ENCODE data around the gene MTMR1. TPM values are rescaled to one million over a fixed set of nuclear protein-coding genes. Genes with fewer than 3 reads are reported as not detected.

Gene MTMR1
- total RNA-seq, 2 donors from 2014 or later: 19.0 to 21.3 TPM

DNA sequence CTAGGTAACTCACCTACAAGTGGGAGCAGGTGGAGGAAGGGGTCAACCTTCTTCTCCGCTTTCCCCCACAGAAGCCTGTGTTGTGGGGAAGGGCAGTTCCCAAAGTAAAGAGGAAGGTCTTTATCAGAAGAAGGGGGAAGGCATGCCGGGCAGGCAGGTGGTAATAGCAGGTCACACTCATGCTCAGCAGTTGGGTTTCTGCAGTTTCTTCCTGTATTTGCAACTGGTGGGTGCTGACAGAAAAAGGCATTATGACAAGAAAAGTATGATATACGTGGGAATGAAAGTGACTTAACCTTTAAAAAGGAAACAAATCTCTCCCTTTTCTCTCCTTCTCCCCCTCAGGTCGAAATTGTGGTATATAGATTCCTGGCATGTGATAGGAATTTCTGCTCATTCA is 3.7 kb downstream of the MTMR1 start:
- no peak for DNase-seq
- Histone ChIP-seq H3K4me1 (no peaks in the 10 kb centered on the region), H3K9ac (ENCODE audit: low read depth in 2 of 2, low read length in 2 of 2) (no peak overlapping the region), H3K36me3 (no peaks in the 10 kb centered on the region), H3K27ac (no peak overlapping the region), H3K27me3 (no peaks in the 10 kb centered on the region), H3K4me3 (no peak overlapping the region), H3K9me3 (no peaks in the 10 kb centered on the region)
- TF ChIP-seq, protein P1, sequence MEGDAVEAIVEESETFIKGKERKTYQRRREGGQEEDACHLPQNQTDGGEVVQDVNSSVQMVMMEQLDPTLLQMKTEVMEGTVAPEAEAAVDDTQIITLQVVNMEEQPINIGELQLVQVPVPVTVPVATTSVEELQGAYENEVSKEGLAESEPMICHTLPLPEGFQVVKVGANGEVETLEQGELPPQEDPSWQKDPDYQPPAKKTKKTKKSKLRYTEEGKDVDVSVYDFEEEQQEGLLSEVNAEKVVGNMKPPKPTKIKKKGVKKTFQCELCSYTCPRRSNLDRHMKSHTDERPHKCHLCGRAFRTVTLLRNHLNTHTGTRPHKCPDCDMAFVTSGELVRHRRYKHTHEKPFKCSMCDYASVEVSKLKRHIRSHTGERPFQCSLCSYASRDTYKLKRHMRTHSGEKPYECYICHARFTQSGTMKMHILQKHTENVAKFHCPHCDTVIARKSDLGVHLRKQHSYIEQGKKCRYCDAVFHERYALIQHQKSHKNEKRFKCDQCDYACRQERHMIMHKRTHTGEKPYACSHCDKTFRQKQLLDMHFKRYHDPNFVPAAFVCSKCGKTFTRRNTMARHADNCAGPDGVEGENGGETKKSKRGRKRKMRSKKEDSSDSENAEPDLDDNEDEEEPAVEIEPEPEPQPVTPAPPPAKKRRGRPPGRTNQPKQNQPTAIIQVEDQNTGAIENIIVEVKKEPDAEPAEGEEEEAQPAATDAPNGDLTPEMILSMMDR (IDR thresholded peaks at IDR 0.05): no peak
- intact Hi-C loops (cut with DNase I): no loop called here

GRCh38 chrX:150697641-150698040 is 4.4 kb downstream of the MTMR1 start:
- Histone ChIP-seq H3K27ac (no peak overlapping the region), H3K27me3 (no peaks in the 10 kb centered on the region), H3K9ac (ENCODE audit: low read depth in 2 of 2, low read length in 2 of 2) (no peak overlapping the region), H3K9me3 (no peaks in the 10 kb centered on the region), H3K4me1 (no peaks in the 10 kb centered on the region), H3K36me3 (no peaks in the 10 kb centered on the region), H3K4me3 (no peak overlapping the region)
- intact Hi-C loops (cut with DNase I): no loop called here
- TF ChIP-seq, protein P1 (IDR thresholded peaks at IDR 0.05): no peak
- DNase-seq: no peak

DNA sequence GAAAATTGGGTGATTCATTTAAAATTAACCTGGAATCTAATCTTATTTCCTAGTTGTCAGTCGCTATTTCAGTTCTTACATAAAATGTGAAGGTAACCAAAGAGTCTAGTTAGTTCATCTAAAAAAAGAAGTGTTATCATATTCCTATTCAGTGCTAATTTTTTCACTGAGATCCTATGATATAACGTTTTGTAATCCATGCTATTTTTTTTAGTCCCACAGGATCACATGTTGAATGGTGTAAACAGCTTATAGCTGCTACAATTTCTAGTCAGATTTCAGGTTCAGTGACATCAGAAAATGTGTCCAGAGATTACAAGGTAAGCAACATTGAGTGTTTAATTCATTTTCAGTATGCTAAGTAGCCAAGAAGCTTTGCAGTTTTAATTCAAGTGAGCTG is 5.8 kb downstream of the MTMR1 start:
- intact Hi-C loops (cut with DNase I): no loop called here
- Histone ChIP-seq H3K9ac (ENCODE audit: low read depth in 2 of 2, low read length in 2 of 2) (no peak overlapping the region), H3K4me3 (no peak overlapping the region), H3K27me3 (no peaks in the 10 kb centered on the region), H3K4me1 (no peaks in the 10 kb centered on the region), H3K36me3 (no peaks in the 10 kb centered on the region), H3K27ac (no peak overlapping the region), H3K9me3 (no peaks in the 10 kb centered on the region)
- TF ChIP-seq, protein P1 (IDR thresholded peaks at IDR 0.05): no peak
- DNase-seq: no peak

DNA sequence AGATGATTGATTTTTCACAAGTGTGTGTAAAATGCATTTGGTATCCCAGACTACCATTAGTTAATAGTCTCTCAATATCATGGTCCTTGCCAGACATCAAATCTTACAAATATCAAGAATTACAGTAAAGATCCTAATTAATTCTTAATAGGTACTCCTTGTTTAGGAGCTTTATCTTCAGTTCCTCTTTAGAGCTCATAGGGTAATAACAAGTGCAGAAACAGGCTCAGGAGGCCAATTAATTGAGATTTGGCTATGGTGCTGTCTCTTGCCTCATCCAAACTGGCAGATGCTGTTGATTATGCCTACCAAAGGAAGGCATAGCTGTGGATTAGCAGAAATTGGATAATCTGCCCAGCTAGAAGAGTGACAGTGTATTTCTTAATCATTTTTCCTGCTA is 6.9 kb downstream of the MTMR1 start:
- no peak overlapping the region for H3K4me3 ChIP-seq
- no peak overlapping the region for H3K9ac ChIP-seq (ENCODE audit: low read depth in 2 of 2, low read length in 2 of 2)
- TF ChIP-seq, protein P1 (IDR thresholded peaks at IDR 0.05): no peak
- H3K27ac ChIP-seq: no peak overlapping the region
- no peaks in the 10 kb centered on the region for H3K4me1 ChIP-seq
- no peaks in the 10 kb centered on the region for H3K27me3 ChIP-seq
- intact Hi-C loops (cut with DNase I): no loop called here
- no peaks in the 10 kb centered on the region for H3K9me3 ChIP-seq
- H3K36me3 ChIP-seq: no peaks in the 10 kb centered on the region
- DNase-seq: no peak

GRCh38 chrX:150701377-150701776 is 8.2 kb downstream of the MTMR1 start:
- H3K27ac ChIP-seq: no peak overlapping the region
- no peak overlapping the region for H3K4me3 ChIP-seq
- H3K4me1 ChIP-seq: no peaks in the 10 kb centered on the region
- no peak for DNase-seq
- H3K9me3 ChIP-seq: no peaks in the 10 kb centered on the region
- H3K9ac ChIP-seq (ENCODE audit: low read depth in 2 of 2, low read length in 2 of 2): no peak overlapping the region
- intact Hi-C loops (cut with DNase I): no loop called here
- H3K27me3 ChIP-seq: no peaks in the 10 kb centered on the region
- TF ChIP-seq, protein P1 (IDR thresholded peaks at IDR 0.05): no peak
- no peaks in the 10 kb centered on the region for H3K36me3 ChIP-seq
